Tibial nerve (tissue), 4 donors: ENCODE results near the gene VENTX. TPM values are rescaled to one million over a fixed set of nuclear protein-coding genes. Genes with fewer than 3 reads are reported as not detected.

Source experiments
- DNase-seq, 2 donors: peaks; one replicate each; pipeline ENCODE4 v3.0.0-alpha.2; 2019; ENCODE audit warnings: low spot score in 2 of 2
- H3K27ac ChIP-seq, 4 donors: fragments of 200-600 bp; sonication (generic) in 3 of 4; one replicate each; pipeline ENCODE4 v1.5.1; 2017 to 2019; ENCODE audit warnings: mild to moderate bottlenecking in 1 of 4
- H3K27me3 ChIP-seq, 2 donors: fragments of 200-600 bp; sonication (generic) in 1 of 2; one replicate each; pipeline versions ENCODE4 v1.5.1 to v1.6.0; 2017 to 2019
- H3K36me3 ChIP-seq, 3 donors: fragments of 200-600 bp; sonication (generic); one replicate each; pipeline ENCODE4 v1.5.1; 2018 to 2019
- H3K4me1 ChIP-seq, 4 donors: fragments of 200-600 bp; sonication (generic) in 3 of 4; one replicate each; pipeline ENCODE4 v1.5.1; 2017 to 2019
- H3K4me3 ChIP-seq, 4 donors: fragments of 200-600 bp; sonication (generic) in 3 of 4; one replicate each; pipeline ENCODE4 v1.5.1; 2017 to 2019; ENCODE audit warnings: mild to moderate bottlenecking in 1 of 4, moderate library complexity in 1 of 4
- H3K9me3 ChIP-seq, 4 donors: fragments of 200-600 bp; sonication (generic) in 3 of 4; one replicate each; pipeline ENCODE4 v1.5.1; 2017 to 2019
- EP300 ChIP-seq, 2 donors: sonication (generic); formaldehyde crosslinking; IDR thresholded peaks; one replicate each; pipeline ENCODE4 v1.6.1; 2017; ENCODE audit warnings: antibody characterized with exemption in 2 of 2, mild to moderate bottlenecking in 1 of 2
- POLR2A ChIP-seq, 2 donors: fragments of 450-650 bp; IDR thresholded peaks; one replicate each; pipeline ENCODE4 v1.6.1; 2017; ENCODE audit warnings: antibody characterized with exemption in 2 of 2, mild to moderate bottlenecking in 2 of 2, moderate library complexity in 2 of 2
- WGBS, 2 donors: methylation state at CpG; one replicate each; pipeline ENCODE4 v1.1.5; 2018; 5-methylcytosine and 5-hydroxymethylcytosine counted together
- total RNA-seq, 4 donors: library from RNA; depleted of rRNA; stranded (reverse); fragments of >200 nt; gene quantifications; one replicate each; pipeline ENCODE4 v1.1.0, GENCODE V29; 2016
- TF ChIP-seq, protein P1 (sequence below), 5 experiments: fragments of 200-600 bp in 3 of 5; fragments of 450-650 bp in 2 of 5; sonication (generic) in 3 of 5; IDR thresholded peaks; one replicate each; pipeline ENCODE4 v1.5.1; 2016 to 2019; ENCODE audit warnings: antibody characterized with exemption in 5 of 5, mild to moderate bottlenecking in 3 of 5, moderate library complexity in 2 of 5

VENTX gene
- total RNA-seq, 4 donors from 2014 or later, result 2.5 to 10.5 (median 4.9) TPM

DNA sequence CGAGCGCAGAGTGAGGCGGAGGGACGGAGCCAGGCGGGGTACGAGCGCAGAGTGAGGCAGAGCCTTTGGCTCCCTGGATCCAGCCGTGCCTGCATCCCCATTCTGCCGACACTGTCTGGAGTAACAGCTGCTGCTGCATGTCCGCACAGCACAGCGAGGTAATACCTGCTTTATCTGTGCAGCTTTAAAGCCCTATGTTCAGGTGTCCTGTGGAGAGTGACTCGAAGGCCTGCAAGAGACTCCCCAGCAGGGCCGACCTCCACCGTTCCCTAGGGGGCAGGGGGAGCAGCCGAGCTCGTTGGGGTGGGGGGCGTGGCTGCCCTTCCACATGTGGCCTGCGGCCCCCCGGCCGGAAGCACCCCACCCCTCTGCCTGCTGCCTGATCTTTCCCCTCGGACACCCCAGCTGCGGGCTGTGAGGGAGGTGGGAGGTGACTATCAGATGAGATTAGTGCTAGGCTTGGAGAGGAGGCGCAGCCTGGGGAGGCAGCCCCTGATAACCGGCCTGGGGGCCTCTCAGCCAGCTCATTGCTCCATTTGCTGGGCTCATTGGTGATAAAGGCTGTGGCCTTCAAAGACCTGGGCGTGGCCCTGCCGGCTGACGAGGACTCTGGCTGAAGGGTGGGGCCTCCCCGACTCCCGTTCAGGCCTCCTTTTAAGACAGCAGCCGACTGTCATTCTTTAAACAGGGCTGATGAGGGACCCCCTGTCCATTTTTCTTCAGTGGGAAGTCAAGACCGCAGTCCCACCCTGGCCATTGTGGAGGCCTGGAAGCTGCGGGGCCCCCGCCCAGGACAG lies 8.0 kb downstream of the VENTX start:
- Histone ChIP-seq H3K36me3 (no peaks in the 10 kb centered on the region), H3K27me3 (peaks cover 0 to 88% of the 10 kb centered on the region in 2 donors), H3K9me3 (no peaks in the 10 kb centered on the region), H3K4me3 (no peak overlapping the region), H3K27ac (no peak overlapping the region), H3K4me1 (no peaks in the 10 kb centered on the region)
- WGBS, 2 donors, result 45 to 63% methylated on average over 27 to 31 of the region's 33 CpGs
- DNase-seq, result no peak
- TF ChIP-seq, protein P1, sequence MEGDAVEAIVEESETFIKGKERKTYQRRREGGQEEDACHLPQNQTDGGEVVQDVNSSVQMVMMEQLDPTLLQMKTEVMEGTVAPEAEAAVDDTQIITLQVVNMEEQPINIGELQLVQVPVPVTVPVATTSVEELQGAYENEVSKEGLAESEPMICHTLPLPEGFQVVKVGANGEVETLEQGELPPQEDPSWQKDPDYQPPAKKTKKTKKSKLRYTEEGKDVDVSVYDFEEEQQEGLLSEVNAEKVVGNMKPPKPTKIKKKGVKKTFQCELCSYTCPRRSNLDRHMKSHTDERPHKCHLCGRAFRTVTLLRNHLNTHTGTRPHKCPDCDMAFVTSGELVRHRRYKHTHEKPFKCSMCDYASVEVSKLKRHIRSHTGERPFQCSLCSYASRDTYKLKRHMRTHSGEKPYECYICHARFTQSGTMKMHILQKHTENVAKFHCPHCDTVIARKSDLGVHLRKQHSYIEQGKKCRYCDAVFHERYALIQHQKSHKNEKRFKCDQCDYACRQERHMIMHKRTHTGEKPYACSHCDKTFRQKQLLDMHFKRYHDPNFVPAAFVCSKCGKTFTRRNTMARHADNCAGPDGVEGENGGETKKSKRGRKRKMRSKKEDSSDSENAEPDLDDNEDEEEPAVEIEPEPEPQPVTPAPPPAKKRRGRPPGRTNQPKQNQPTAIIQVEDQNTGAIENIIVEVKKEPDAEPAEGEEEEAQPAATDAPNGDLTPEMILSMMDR (IDR thresholded peaks at IDR 0.05), result no peak
- TF ChIP-seq EP300 (IDR thresholded peaks at IDR 0.05) (no peak), POLR2A (IDR thresholded peaks at IDR 0.05) (no peak)

DNA sequence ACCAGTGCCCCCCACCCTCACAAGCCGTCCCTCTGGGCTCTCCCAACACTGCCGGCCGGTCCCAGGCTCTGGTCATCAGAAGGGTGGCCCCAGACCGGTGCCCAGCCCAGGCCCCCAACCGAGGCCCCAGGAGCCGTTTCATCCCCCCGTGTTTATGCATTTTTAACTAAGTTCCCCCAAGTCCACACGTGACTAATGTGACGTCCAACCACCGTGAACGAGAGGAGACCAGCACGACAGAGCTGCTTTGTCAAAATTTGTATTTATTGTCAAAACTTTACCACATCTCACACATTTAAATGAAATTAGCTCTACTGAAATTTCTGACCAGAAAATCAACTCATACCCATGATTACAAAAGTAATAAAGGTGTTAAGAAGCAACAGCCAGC lies 8.6 kb downstream of the VENTX start:
- H3K36me3 ChIP-seq, result no peaks in the 10 kb centered on the region
- no peak overlapping the region for H3K4me3 ChIP-seq
- DNase-seq, result no peak
- H3K4me1 ChIP-seq, result no peaks in the 10 kb centered on the region
- TF ChIP-seq POLR2A (IDR thresholded peaks at IDR 0.05) (no peak), EP300 (IDR thresholded peaks at IDR 0.05) (no peak)
- TF ChIP-seq, protein P1 (IDR thresholded peaks at IDR 0.05), result no peak
- peaks cover 0 to 82% of the 10 kb centered on the region in 2 donors for H3K27me3 ChIP-seq
- no peak overlapping the region for H3K27ac ChIP-seq
- WGBS, 2 donors, result 48 to 56% methylated on average over 10 to 12 of the region's 12 CpGs
- no peaks in the 10 kb centered on the region for H3K9me3 ChIP-seq

DNA sequence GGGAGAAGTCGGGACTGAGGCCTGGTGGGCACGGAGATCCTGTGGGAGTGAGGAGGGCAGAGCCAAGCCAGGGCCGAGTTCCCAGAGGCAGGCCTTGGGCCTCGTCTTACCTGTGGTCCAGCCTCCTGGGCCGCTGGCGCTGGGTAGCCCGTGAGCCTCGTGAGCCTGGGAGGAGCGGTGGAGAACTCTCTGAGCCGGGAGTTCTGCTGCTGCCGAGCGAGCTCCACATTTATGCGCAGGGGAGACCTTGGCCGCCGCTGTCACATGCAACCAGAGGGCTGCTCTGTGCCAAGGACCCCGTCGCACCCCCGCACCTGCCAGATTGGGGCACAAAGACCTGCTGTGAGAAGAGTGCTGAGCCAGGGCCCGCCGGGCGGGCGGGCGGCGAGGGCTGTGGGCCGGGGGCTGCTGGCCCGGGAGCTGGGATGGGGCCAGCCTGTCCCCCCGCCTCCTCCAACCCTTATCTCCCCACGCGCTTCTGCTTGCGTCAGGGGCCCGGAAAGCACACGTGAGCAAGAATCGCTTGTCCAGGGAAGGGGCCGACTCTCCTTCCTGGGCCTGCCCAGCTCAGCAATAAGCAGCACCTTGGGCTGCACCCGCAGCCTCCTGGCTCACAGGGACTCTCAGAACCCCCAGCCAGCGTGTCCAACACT lies 10.2 kb downstream of the VENTX start:
- H3K27ac ChIP-seq, result no peak overlapping the region

DNA sequence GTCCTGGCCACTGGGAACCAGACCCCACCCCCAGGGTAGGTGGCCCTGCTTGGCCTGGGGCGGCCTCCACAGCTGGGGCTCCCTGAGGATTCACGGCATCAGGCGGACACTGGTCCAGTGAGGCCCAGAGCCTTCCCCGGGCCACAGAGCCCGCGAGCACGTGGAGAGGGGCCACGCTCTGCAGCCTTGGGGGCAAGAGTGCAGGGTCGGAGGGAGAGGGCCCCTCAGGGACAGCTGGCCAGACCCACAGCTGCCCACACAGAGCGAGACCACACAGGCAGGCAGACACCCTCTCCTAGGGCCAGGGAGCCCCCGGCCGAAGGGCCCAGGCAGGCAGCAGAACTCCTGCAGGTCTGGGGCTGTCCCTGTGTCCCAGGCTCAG lies 10.7 kb downstream of the VENTX start:
- H3K4me3 ChIP-seq, result no peak overlapping the region
- H3K27me3 ChIP-seq, result peaks cover 0 to 64% of the 10 kb centered on the region in 2 donors
- WGBS, 2 donors, result 83% methylated on average over 7 of the region's 12 CpGs; no CpG with 5 or more reads in 1 of the 2 donors
- TF ChIP-seq POLR2A (IDR thresholded peaks at IDR 0.05) (no peak), EP300 (IDR thresholded peaks at IDR 0.05) (no peak)
- TF ChIP-seq, protein P1 (IDR thresholded peaks at IDR 0.05), result no peak
- no peak overlapping the region for H3K27ac ChIP-seq
- no peaks in the 10 kb centered on the region for H3K9me3 ChIP-seq
- no peak for DNase-seq
- H3K36me3 ChIP-seq, result no peaks in the 10 kb centered on the region
- no peaks in the 10 kb centered on the region for H3K4me1 ChIP-seq

More for the DNA sequence above, 10.2 kb downstream of the VENTX start:
- no peak overlapping the region for H3K4me3 ChIP-seq
- H3K4me1 ChIP-seq, result no peaks in the 10 kb centered on the region
- 75 to 80% methylated on average over 23 to 25 of the region's 36 CpGs for WGBS, 2 donors
- H3K9me3 ChIP-seq, result no peaks in the 10 kb centered on the region
- TF ChIP-seq EP300 (IDR thresholded peaks at IDR 0.05) (no peak), POLR2A (IDR thresholded peaks at IDR 0.05) (no peak)
- peaks cover 0 to 66% of the 10 kb centered on the region in 2 donors for H3K27me3 ChIP-seq
- DNase-seq, result no peak
- H3K36me3 ChIP-seq, result no peaks in the 10 kb centered on the region

DNA sequence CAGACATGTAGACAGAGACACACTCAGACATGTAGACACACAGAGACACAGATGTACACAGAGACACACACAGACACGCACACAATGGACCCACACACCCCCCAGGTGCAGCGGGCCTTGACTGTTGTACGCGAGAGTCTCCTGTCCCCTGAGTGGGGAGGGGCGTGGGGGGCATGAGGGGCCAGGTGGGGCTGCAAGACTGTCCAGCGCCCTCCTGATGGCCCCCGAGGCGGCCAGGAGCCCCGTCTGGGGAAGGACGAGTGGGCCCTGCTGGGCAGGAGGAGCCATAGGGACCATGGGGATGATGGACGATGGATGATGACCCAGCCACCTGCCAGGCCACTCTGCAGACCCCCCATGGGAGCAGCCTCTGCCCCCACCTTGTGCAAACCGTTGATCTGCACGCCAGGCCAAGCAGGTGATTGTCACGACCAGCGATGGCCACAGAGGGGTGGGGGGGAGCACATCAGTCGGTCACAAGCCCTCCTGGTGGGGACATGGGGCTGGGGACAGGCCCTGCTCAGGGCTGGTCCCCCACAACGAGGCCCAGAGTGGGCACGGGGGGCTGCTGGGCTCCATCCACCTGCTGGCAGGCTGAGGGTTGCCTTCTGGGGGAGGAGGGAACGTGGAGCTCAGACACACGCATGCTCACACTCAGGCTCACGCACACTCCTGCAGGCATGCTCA lies 11.6 kb downstream of the VENTX start:
- Histone ChIP-seq H3K36me3 (no peaks in the 10 kb centered on the region), H3K4me1 (no peaks in the 10 kb centered on the region), H3K4me3 (no peak overlapping the region), H3K9me3 (no peaks in the 10 kb centered on the region), H3K27me3 (peaks cover 0 to 59% of the 10 kb centered on the region in 2 donors), H3K27ac (no peak overlapping the region)
- no peak for TF ChIP-seq EP300 (IDR thresholded peaks at IDR 0.05)
- TF ChIP-seq POLR2A (IDR thresholded peaks at IDR 0.05), result no peak
- TF ChIP-seq, protein P1 (IDR thresholded peaks at IDR 0.05), result no peak
- 68 to 70% methylated on average over 8 to 13 of the region's 21 CpGs for WGBS, 2 donors
- no peak for DNase-seq
